ENCODE measurements around the gene CCNL2.
A peak's percentile ranks its signal among the peaks of the same experiment; 100 is the strongest.
"Not testable (repeated sequence)": the region's sequence is repeated elsewhere in the genome, so short reads cannot be mapped to it uniquely, and the experiment has no call there.

Gene CCNL2

DNA sequence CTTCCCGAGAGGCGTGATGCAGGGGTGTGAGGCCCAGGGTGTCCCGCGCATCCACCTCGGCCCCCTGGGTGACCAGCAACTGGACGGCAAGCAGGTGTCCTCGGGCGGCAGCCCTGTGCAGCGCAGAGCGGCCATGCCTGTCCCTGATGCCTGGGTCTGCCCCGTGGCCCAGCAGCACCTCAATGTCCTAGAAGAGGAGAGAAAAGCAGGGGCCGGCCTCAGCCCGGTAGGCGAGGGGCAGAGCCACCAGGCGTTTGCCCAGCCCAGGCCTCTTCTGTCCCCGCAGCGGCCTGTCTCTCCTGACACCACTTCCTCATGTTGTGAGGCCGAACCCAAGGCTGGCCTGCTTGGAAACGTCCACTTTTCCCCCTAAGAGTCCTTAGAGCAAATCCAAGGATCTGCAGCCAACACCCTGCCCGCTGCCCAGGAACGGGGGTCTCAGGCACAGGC, 20.3 kb upstream of the CCNL2 start:
- DNase-seq, result no peak

GRCh38 chr1:1418464-1419362, 19.6 kb upstream of the CCNL2 start:
- no peak for DNase-seq

DNA sequence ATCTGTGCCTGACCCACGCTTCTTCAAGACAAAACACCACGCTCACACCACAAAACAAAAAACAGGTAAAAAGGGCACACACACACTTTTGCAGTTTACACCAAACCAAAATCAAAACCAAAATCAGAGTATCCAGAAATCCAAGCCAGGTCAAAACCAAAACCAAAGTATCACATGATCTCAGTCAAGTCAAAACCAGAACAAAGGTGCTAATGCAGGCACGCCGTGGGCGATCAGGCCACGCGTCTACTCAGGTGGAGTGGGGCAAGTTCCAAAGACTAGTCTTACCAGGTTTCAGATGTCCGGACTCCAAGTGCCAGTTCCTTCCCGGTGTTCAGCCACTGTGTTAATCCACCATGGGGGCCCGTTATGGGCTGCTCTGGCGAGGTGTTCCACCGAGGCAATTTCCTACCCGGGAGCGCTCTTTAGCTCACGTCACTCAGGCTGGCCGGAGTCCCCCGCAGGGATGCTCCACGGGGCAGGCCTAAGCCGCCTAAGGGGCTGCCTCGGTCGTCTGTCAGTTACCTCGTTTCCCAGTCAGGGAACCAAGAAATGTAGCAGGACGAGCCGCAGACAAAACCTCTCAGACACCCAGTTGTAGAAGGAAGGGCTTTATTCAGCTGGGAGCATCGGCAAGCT, 18.8 kb upstream of the CCNL2 start:
- DNase-seq, result not testable (repeated sequence)

DNA sequence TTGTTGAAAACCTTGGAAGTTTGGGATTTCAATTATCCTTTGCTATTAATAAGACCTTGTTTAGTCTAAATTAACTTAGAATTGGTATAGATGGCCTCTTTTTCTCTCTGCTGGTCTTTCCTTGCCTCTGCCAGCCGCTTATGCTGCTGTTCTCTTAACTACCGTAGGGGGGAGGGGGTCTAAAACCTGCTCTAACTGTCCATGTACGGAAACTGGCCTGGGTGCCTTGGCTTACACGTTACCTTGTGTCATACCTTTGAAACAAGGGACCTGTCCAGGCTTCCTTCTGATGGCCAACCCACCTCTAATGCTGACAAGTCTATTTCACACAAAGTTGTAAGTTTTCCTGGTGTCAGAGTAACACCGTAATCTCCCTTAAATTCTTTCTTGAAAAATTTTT, 18.3 kb upstream of the CCNL2 start:
- DNase-seq, result not testable (repeated sequence)

GRCh38 chr1:1415751-1416150, 16.6 kb upstream of the CCNL2 start:
- DNase-seq, result no peak

- not testable (repeated sequence) for DNase-seq
These were observed 13.3 kb upstream of the CCNL2 start for GRCh38 chr1:1412311-1412902.

- no peak for DNase-seq
These were observed 12.5 kb upstream of the CCNL2 start for GRCh38 chr1:1411626-1412025.

GRCh38 chr1:1410238-1410637, 11.1 kb upstream of the CCNL2 start:
- DNase-seq, result not testable (repeated sequence)

DNA sequence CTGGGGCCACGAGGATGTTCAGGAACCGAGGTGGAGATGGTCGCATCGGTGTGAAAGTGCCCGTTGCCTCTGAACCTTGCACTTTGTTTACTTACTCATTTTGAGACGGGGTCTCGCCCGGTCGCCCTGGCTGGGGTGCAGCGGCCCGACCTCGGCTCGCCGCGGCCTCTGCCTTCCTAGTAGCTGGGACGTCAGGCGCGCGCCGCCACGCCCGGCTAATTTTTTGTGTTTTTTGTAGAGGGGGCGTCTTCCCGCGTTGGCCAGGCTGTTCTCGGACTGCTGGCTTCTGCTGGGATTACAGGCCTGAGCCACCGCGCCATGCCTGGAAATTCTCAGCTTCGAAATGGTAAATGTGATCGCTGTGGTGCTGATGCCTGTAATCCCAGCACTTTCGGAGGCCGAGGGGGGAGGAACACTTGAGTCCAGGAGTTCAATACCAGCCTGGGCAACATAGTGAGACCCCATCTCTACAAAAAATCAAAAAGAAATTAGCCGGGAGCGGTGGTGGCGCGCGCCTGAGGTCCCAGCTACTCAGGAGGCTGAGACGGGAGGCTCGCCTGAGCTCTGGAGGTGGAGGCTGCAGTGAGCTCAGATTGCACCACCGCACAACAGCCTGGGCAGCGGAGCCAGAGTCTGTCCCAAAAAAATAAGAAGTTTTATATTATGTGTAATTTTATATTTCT, 8.6 kb upstream of the CCNL2 start:
- peak; percentile 69 for DNase-seq

DNA sequence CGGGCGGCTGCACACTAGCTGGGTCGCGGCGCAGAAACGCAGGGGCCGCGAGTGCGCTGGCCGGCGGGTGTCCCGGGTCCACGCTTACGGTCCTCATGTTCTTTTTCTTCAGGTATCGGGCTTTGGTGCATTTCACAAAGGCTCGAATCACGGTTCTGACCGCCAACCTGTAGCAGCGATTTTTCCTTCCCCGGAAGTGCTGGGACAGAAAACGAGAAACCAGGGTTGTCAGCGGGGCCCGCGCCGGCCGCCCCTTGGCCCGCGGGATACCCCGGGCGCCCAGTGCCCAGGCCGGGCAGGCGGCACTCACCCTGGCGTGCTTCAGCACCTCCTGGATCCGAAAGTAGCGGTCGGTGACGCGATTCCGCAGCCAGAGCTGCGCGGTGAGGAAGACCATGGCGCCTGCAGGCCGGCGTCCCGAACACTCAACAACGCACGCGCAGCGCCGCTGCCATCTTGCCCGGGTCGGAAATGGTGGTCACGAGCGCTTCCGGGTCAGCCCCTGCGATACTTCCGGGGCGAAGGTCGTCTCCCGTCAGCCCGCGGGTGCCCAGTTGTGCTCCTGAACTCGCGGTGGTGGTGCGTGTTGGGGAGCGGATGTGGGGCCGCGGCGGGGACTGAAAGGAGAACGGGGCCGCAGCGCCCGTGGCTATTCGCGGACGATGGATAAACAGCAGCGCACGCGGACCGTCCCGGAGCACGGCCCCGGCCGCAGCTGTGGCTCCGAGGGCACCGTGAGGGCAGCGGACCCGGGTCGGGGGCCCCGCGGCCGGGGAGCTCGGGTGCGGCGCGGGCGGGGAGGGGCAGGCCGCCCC, 7.9 kb upstream of the CCNL2 start, which contains the start of gene MRPL20:
Gene MRPL20 (minus strand): TSS at position 473 of the 815 bp plus-strand sequence. CDS start 76 bp downstream, at position 397.
- peak; percentile 98 for DNase-seq

GRCh38 chr1:1406101-1406820, 7.1 kb upstream of the CCNL2 start:
- DNase-seq, result peak; percentile 73

- no peak for DNase-seq
These were observed 4.5 kb upstream of the CCNL2 start for GRCh38 chr1:1403653-1404052.

DNA sequence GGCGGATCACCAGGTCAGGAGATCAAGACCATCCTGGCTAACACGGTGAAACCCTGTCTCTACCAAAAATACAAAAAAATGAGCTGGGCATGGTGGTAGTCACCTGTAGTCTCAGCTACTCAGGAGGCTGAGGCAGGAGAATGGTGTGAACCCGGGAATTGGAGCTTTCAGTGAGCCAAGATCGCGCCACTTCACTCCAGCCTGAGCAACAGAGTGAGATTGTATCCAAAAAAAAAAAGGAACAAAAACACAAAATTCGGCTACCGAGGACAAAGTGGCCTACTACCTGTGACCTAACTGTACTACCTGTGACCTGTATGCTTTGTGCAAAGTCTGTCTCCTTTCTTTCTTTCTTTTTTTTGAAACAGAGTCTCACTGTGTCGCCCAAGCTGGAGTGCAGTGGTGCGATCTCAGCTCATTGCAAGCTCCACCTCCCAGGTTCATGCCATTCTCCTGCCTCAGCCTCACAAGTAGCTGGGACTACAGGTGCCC, 3.8 kb upstream of the CCNL2 start:
- DNase-seq, result not testable (repeated sequence)

DNA sequence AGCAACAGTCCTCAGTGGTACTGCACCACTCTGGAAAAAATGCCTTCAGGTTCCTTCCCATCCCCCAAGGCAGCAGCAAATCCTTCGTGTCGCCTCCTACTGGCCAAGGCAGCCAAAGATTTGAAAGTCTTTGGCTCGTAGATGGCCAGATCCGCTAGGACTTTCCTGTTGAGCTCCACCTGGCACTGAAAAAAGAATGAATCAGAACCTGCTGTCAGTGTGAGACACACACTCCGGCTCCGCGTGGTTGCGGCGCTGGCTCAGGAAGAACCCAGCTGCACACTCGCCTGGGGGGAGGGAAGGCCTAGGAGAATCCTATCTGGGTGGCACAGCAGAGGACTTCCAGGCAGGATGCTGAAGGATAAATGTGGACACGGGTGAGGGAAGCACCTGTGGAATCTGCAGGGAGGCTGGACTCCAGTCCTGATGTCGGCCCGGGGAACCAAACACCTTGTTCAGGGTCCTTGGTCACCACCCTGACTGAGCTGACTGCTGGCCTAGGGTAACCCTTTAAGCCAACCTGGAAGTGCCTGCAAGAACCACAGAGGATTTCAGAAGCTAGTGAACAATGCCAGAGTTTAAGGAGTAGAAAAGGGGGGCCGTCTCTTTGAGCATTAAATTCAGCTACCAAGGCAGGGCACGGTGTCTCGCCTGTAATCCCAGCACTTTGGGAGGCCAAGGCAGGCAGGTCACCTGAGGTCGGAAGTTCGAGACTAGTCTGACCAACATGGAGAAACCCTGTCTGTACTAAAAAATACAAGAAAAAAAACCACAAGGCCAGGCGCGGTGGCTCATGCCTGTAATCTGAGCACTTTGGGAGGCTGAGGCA, 3.2 kb upstream of the CCNL2 start:
- peak; percentile 78 for DNase-seq

DNA sequence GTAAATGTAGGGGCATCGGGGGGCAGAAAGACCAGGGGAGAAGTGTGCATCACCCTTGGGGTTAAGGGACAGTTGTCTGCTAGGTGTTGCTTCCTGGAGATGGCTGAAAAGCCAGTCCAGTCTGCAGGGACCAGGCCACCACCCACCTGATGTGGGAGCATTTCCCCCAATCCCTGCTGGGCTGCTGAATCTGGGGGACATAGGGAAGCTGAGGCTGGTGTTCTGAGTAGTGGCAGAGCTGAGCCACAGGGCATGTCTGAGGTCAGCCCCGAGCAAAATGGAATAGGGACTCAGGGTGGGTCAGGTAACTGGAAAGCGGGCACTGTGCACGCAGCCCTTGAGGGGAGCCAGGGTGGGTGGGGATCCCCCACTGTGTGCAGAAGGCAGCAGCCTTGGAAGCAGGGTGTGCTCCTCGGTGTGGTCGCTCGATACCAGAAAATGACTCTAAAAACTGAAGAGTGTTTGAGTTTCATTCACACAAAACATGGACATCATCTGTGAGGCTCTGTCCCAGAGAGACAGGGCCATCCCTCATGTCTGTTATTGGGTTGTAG, 2.4 kb upstream of the CCNL2 start:
- no peak for DNase-seq

DNA sequence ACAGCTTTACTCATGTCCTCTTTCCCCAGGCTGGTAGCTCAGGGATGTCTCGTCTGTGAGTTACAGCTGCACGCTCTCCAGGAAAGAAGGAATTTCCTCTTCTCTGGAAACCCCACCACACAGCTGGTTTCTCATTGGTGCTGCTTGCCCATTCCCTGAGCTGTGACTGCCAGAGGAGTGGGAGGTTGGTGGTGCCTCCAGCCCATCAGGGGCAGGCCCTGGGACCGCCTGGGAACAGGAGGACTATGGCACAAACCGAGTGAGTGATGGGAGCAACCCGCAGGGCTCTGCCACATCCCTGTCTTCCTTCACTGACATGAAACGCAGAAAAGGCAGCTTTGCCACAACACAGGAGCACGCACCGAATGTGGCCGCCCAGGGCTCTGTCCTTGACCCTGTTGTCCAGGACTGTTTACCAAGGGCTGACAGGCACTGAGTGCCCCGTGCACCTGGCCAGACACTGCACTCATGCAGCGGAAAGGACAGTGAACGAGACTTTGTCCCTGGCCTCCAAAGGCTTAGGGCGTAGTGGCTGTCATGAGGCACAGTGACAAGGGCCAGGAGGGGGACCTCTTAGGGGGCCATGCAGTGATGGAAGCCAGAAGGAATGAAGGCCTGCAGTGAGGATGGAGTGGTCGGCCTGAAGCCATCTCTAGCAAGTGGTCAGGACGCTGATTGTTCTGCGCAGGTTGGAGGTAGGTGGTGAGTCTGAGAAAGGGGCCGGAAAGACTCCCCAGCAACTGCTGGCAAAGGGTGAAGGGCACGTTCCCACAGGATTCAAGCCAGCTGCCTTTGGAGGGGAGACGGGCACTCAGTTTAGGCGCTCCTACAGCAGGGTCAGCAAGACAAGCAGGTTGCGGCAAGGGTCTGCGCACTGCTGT, 1.7 kb upstream of the CCNL2 start:
- no peak for DNase-seq

- DNase-seq, result peak; percentile 56
These were observed 889 bp upstream of the CCNL2 start for GRCh38 chr1:1399872-1400575.

- DNase-seq, result no peak
These were observed 403 bp downstream of the CCNL2 start for GRCh38 chr1:1398677-1399186.
